NB4 (cell line): Measurements from ENCODE around the gene GRAMD4.

Source experiments
- CTCF ChIP-seq: IDR thresholded peaks from one replicate; pipeline ENCODE4 v1.5.1; 2012; ENCODE audit warnings: low read depth, low read length
- MYC ChIP-seq: IDR thresholded peaks from 2 replicates; pipeline ENCODE4 v1.6.1; 2011; ENCODE audit warnings: low read depth, low read length
- POLR2A ChIP-seq: IDR thresholded peaks from 2 replicates; pipeline ENCODE4 v1.6.1; 2011; ENCODE audit warnings: mild to moderate bottlenecking; ENCODE audit not compliant: insufficient read length; ENCODE audit errors: extremely low read depth

- TF ChIP-seq POLR2A (no peak), CTCF (no peak), MYC (no peak)
Measured at GRCh38 chr22:46617986-46618647, 2.1 kb upstream of the GRAMD4 start.
